SK-N-SH (cell line): ENCODE data around the gene OR10A3. TPM values are rescaled to one million over a fixed set of nuclear protein-coding genes. Genes with fewer than 3 reads are reported as not detected.

Experiments used
- CTCF ChIA-PET: fragments of 300-600, 350-600 bp; formaldehyde crosslinking; extraction: SDS; loops from one replicate; lab custom pipeline; 2021; lab: Yijun Ruan, JAX
- POLR2A ChIA-PET: fragments of 350-600 bp; sonication (Branson Sonifier 250); formaldehyde crosslinking; extraction: SDS; loops from one replicate; lab custom pipeline; 2020; ENCODE audit warnings: antibody characterized with exemption, inconsistent platforms; lab: Yijun Ruan, JAX
- DNase-seq: peaks from one replicate; pipeline ENCODE4 v3.0.0; 2012
- H2AFZ ChIP-seq: fragments of 200-600 bp; sonication (generic); 2 replicates; pipeline ENCODE4 v1.8.1; 2016; ENCODE audit warnings: antibody characterized with exemption, mild to moderate bottlenecking, low read depth
- H3F3A ChIP-seq: fragments of 200-600 bp; sonication (generic); replicated peaks from 2 replicates; pipeline ENCODE3; 2016; ENCODE audit warnings: antibody characterized with exemption, mild to moderate bottlenecking; ENCODE audit not compliant: insufficient read depth
- H3K27ac ChIP-seq, 2 experiments: fragments of 200-500 bp in 1 of 2; fragments of 200-600 bp in 1 of 2; sonication (Bioruptor generic) in 1 of 2; sonication (generic), shearing (Covaris generic) in 1 of 2; 2 replicates each; pipeline versions ENCODE4 v1.5.1 to v1.6.1; 2014 to 2016; ENCODE audit warnings: low read depth in 2 of 2, inconsistent platforms in 1 of 2, low read length in 1 of 2, mild to moderate bottlenecking in 1 of 2, mixed read lengths in 1 of 2
- H3K27me3 ChIP-seq: fragments of 200-600 bp; sonication (generic), shearing (Covaris generic); 2 replicates; pipeline ENCODE4 v1.6.1; 2016; ENCODE audit warnings: mixed run types; ENCODE audit not compliant: insufficient read depth
- H3K36me3 ChIP-seq, 2 experiments: fragments of 200-500 bp in 1 of 2; fragments of 200-600 bp in 1 of 2; sonication (Bioruptor generic) in 1 of 2; sonication (generic) in 1 of 2; replicated peaks in 1 of 2; 2 replicates each; pipeline versions ENCODE3 to v1.5.1; 2014 to 2016; ENCODE audit warnings: low read length in 1 of 2, mild to moderate bottlenecking in 1 of 2; ENCODE audit not compliant: insufficient read depth in 2 of 2, control insufficient read depth in 1 of 2
- H3K4me1 ChIP-seq, 2 experiments: fragments of 200-500 bp in 1 of 2; fragments of 200-600 bp in 1 of 2; sonication (Bioruptor generic) in 1 of 2; sonication (generic), shearing (Covaris generic) in 1 of 2; 2 replicates each; pipeline versions ENCODE4 v1.5.1 to v1.6.1; 2014 to 2016; ENCODE audit warnings: low read depth in 1 of 2, low read length in 1 of 2, mixed run types in 1 of 2; ENCODE audit not compliant: insufficient read depth in 2 of 2, control insufficient read depth in 1 of 2
- H3K4me2 ChIP-seq: fragments of 200-600 bp; sonication (generic), shearing (Covaris generic); 2 replicates; pipeline ENCODE4 v1.6.1; 2017; ENCODE audit warnings: mixed run types
- H3K4me3 ChIP-seq, 2 experiments: fragments of 200-500 bp in 1 of 2; fragments of 200-600 bp in 1 of 2; sonication (Bioruptor generic) in 1 of 2; sonication (generic), shearing (Covaris generic) in 1 of 2; 2 replicates each; pipeline versions ENCODE4 v1.5.1 to v1.8.1; 2014 to 2016; ENCODE audit warnings: low read depth in 2 of 2, inconsistent platforms in 1 of 2, low read length in 1 of 2, mild to moderate bottlenecking in 1 of 2, mixed read lengths in 1 of 2, moderate library complexity in 1 of 2
- H3K79me2 ChIP-seq: fragments of 200-600 bp; sonication (generic); 2 replicates; pipeline ENCODE4 v1.8.1; 2017; ENCODE audit warnings: mild to moderate bottlenecking; ENCODE audit not compliant: insufficient read depth
- H3K9ac ChIP-seq: fragments of 200-600 bp; sonication (generic); 2 replicates; pipeline ENCODE4 v1.6.1; 2017; ENCODE audit warnings: mixed run types
- H3K9me2 ChIP-seq: fragments of 200-600 bp; sonication (generic); 2 replicates; pipeline ENCODE4 v1.6.1; 2017; ENCODE audit warnings: mixed run types
- H3K9me3 ChIP-seq: fragments of 200-600 bp; sonication (generic); 2 replicates; pipeline ENCODE4 v1.6.1; 2017; ENCODE audit warnings: mixed run types, mild to moderate bottlenecking, moderate library complexity
- H4K20me1 ChIP-seq: fragments of 200-600 bp; sonication (generic); 2 replicates; pipeline ENCODE4 v1.6.1; 2017; ENCODE audit warnings: mild to moderate bottlenecking, mixed run types; ENCODE audit not compliant: insufficient read depth
- CTCF ChIP-seq: fragments of 200-600 bp; sonication (generic); IDR thresholded peaks from 2 replicates; pipeline ENCODE4 v1.6.1; 2017; ENCODE audit warnings: antibody characterized with exemption, mild to moderate bottlenecking, moderate library complexity
- JUND ChIP-seq: IDR thresholded peaks from 2 replicates; pipeline ENCODE4 v1.4.0; 2012
- MXI1 ChIP-seq: IDR thresholded peaks from 2 replicates; pipeline ENCODE4 v1.6.1; 2012; ENCODE audit warnings: mild to moderate bottlenecking, low read depth, low read length, improper control_type of control experiment
- NRF1 ChIP-seq: IDR thresholded peaks from 2 replicates; pipeline ENCODE4 v1.6.1; 2012; ENCODE audit warnings: low read depth, mild to moderate bottlenecking, low read length
- RAD21 ChIP-seq: IDR thresholded peaks from 2 replicates; pipeline ENCODE4 v1.6.1; 2012; ENCODE audit warnings: mild to moderate bottlenecking, low read length
- REST ChIP-seq: IDR thresholded peaks from 2 replicates; pipeline ENCODE4 v1.6.1; 2012; ENCODE audit warnings: mild to moderate bottlenecking, low read depth, low read length, moderate library complexity
- SIN3A ChIP-seq: IDR thresholded peaks from 2 replicates; pipeline ENCODE4 v1.6.1; 2012; ENCODE audit warnings: low read depth, mild to moderate bottlenecking, low read length, moderate library complexity, borderline replicate concordance
- SMC3 ChIP-seq: IDR thresholded peaks from 2 replicates; pipeline ENCODE4 v1.6.1; 2012; ENCODE audit warnings: low read depth, low read length, improper control_type of control experiment
- TEAD4 ChIP-seq: IDR thresholded peaks from 2 replicates; pipeline ENCODE4 v1.4.0; 2012; ENCODE audit warnings: mild to moderate bottlenecking, borderline replicate concordance; ENCODE audit not compliant: insufficient read depth
- USF1 ChIP-seq: IDR thresholded peaks from 2 replicates; pipeline ENCODE4 v1.4.0; 2012; ENCODE audit warnings: low read depth, borderline replicate concordance
- USF2 ChIP-seq: fragments of 150-350 bp; IDR thresholded peaks from 2 replicates; pipeline ENCODE4 v1.6.1; 2017; ENCODE audit warnings: antibody characterized with exemption, low read length, low read depth, borderline replicate concordance
- ZBTB33 ChIP-seq: IDR thresholded peaks from 2 replicates; pipeline ENCODE4 v1.4.0; 2012; ENCODE audit warnings: low read depth, borderline replicate concordance
- WGBS: methylation state at CpG from one replicate; pipeline ENCODE4 v1.1.6; 2017; ENCODE audit warnings: low lambda C conversion rate; 5-methylcytosine and 5-hydroxymethylcytosine counted together
- polyA plus RNA-seq, 3 experiments: library from polyadenylated mRNA; depleted of rRNA; stranded (reverse); fragments of >200 nt; gene quantifications; 2 replicates each; pipeline ENCODE4 v1.2.3, GENCODE V29; 2012

OR10A3 gene
- polyA plus RNA-seq, 1 of the 3 experiments (the other 2 are of a cell fraction) = not detected

GRCh38 chr11:7892840-7893254 lies 48.7 kb downstream of the OR10A3 start:
- TF ChIP-seq CTCF (peak; percentile 80), SMC3 (peak; percentile 50), RAD21 (peak; percentile 78), MXI1 (no peak)
- Histone ChIP-seq H3K9ac (no peak overlapping the region), H3K27ac (0 out of 4 replicates have a peak overlapping the region, but pooled peaks of 1 of the 2 experiments have one; percentile 4), H4K20me1 (no peaks in the 10 kb centered on the region), H3K4me2 (peak overlapping the region; percentile 21), H3K36me3 (no peaks in the 10 kb centered on the region), H3K27me3 (no peaks in the 10 kb centered on the region), H3K4me3 (no peak overlapping the region; a peak in 1 of 4 replicates), H2AFZ (peak overlapping the region; percentile 87), H3F3A (no peaks in the 10 kb centered on the region), H3K9me3 (no peaks in the 10 kb centered on the region), H3K79me2 (no peaks in the 10 kb centered on the region), H3K4me1 (no peaks in the 10 kb centered on the region), H3K9me2 (no peaks in the 10 kb centered on the region)
- WGBS = 9% methylated on average over 2 of the region's 2 CpGs
- CTCF ChIA-PET = interaction anchor here (0.6 to 7.7 kb wide), 17 partner anchors 9 to 199 kb away, joined by 3 to 76 read pairs (median 5); partner anchors contain the start of genes EIF3F and OR10A3
- POLR2A ChIA-PET = no interaction called here
- peak; percentile 56 for DNase-seq

- DNase-seq = no peak
- TF ChIP-seq JUND = no peak
- TF ChIP-seq USF1 = peak; percentile 79; the same call in 1 of the 2 replicates
- 0 out of 2 replicates have a peak, but pooled peaks have one; percentile 32 for TF ChIP-seq TEAD4
- TF ChIP-seq SIN3A = no peak
- TF ChIP-seq USF2 = 0 out of 2 replicates have a peak, but pooled peaks have one; percentile 14
- TF ChIP-seq REST = no peak
- TF ChIP-seq ZBTB33 = no peak
- no peak for TF ChIP-seq NRF1
- Histone ChIP-seq H3K4me2 (peak overlapping the region; percentile 21), H3K9me2 (no peaks in the 10 kb centered on the region), H3K36me3 (no peaks in the 10 kb centered on the region), H3K9ac (no peak overlapping the region), H4K20me1 (no peaks in the 10 kb centered on the region), H2AFZ (peak overlapping the region; percentile 87), H3F3A (no peaks in the 10 kb centered on the region), H3K4me3 (no peak overlapping the region), H3K27ac (peak overlapping the region in 1 of 2 experiments; percentile 4; a peak in 1 of 4 replicates), H3K27me3 (no peaks in the 10 kb centered on the region), H3K4me1 (no peaks in the 10 kb centered on the region), H3K9me3 (no peaks in the 10 kb centered on the region), H3K79me2 (no peaks in the 10 kb centered on the region)
- CTCF ChIA-PET = interaction anchor here (0.6 to 7.7 kb wide), 11 partner anchors 9 to 199 kb away, joined by 3 to 76 read pairs (median 5); partner anchors contain the start of genes EIF3F and OR10A3
- 8% methylated on average over 6 of the region's 6 CpGs for WGBS
- POLR2A ChIA-PET = no interaction called here
These were observed 49.3 kb downstream of the OR10A3 start for GRCh38 chr11:7892059-7892699.
